Right lobe of liver (tissue), 6 donors: ENCODE data around the gene SPOCK1. TPM values are rescaled to one million over a fixed set of nuclear protein-coding genes. Genes with fewer than 3 reads are reported as not detected.

Source experiments
- ATAC-seq, 4 donors: fragments of 200-7000 bp; cut with Tn5 transposase; one replicate each; pipeline ENCODE4 v1.9.1; 2020; ENCODE audit warnings: mild to moderate bottlenecking in 4 of 4, moderate library complexity in 4 of 4
- DNase-seq, 3 donors: peaks; one replicate each; pipeline ENCODE4 v3.0.0-alpha.2; 2020
- H3K27ac ChIP-seq, 3 donors: fragments of 200-600 bp; one replicate each; pipeline ENCODE4 v1.8.0; 2022
- H3K27me3 ChIP-seq, 2 donors: fragments of 200-600 bp; one replicate each; pipeline ENCODE4 v1.8.0; 2022
- H3K36me3 ChIP-seq, 4 donors: fragments of 200-600 bp; sonication (generic) in 1 of 4; one replicate each; pipeline versions ENCODE4 v1.5.1 to v1.8.0; 2017 to 2022; ENCODE audit warnings: control low read depth in 1 of 4
- H3K4me1 ChIP-seq, 4 donors: fragments of 200-600 bp; sonication (generic) in 1 of 4; one replicate each; pipeline versions ENCODE4 v1.5.1 to v1.8.0; 2017 to 2022; ENCODE audit warnings: control low read depth in 1 of 4
- H3K4me3 ChIP-seq, 3 donors: fragments of 200-600 bp; one replicate each; pipeline ENCODE4 v1.8.0; 2022
- H3K9me3 ChIP-seq, 4 donors: fragments of 200-600 bp; sonication (generic) in 1 of 4; one replicate each; pipeline versions ENCODE4 v1.5.1 to v1.8.0; 2017 to 2022; ENCODE audit warnings: control low read depth in 1 of 4
- POLR2A ChIP-seq: fragments of 450-650 bp; IDR thresholded peaks from one replicate; pipeline ENCODE4 v1.6.1; 2017; ENCODE audit warnings: antibody characterized with exemption, mild to moderate bottlenecking
- WGBS: methylation state at CpG from one replicate; pipeline ENCODE4 v1.1.6; 2018; ENCODE audit warnings: low coverage, low lambda C conversion rate; ENCODE audit not compliant: insufficient coverage; ENCODE audit errors: missing lambda C conversion rate; 5-methylcytosine and 5-hydroxymethylcytosine counted together
- intact Hi-C, 2 donors: fragments of 100-400 bp; cut with DNase I; formaldehyde crosslinking; loops; one replicate each; pipeline versions ENCODE4 v1.11.2 to v1.14.1; 2022
- total RNA-seq, 6 experiments: library from RNA; depleted of rRNA in 2 of 6; stranded (reverse); fragments of >200 nt in 2 of 6; fragmentation: NEBNext Ultra II Directional in 3 of 6; extraction: Animal tissue kit (Norgen Biotek cat#: 25700) in 3 of 6; gene quantifications; one replicate each; pipeline versions ENCODE4 v1.1.0 to v1.2.4, GENCODE V29; 2016 to 2023
- TF ChIP-seq, protein P1 (sequence below), 4 donors: fragments of 200-600 bp in 3 of 4; fragments of 450-650 bp in 1 of 4; IDR thresholded peaks; one replicate each; pipeline versions ENCODE4 v1.5.1 to v1.8.0; 2016 to 2022; ENCODE audit warnings: antibody characterized with exemption in 4 of 4, mild to moderate bottlenecking in 2 of 4
- donor health status: DM: no; HTN: yes; CAD: no.
- donor health status: DM: no; HTN: no; CAD: no.
- donor health status: DM: no; HTN: no; CAD: no.
- donor health status: DM: no; HTN: yes; CAD: no.
- donor health status: DM: no; HTN: yes; CAD: no.

Gene SPOCK1
- total RNA-seq, 6 experiments from 2014 or later: 0.06 to 0.86 (median 0.15) TPM; not detected in 1

DNA sequence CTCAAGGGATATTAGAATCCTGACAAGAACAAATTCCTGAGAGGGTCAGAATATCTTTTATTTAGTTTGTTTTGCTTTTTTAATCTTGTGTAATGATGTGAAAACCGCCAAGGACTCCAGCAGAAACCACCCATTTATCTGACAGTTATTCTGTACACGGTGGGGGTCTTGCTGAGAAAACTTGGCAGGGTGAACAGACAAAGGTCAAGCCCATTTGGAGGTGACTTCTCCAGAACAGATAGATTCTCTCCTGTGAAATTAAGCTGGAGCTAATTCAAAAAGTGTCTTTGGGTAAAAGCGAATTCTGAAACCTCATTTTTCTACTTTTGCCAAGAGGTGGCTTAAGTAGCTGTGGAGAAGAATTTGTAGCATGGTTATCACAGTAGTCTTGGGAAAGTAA lies 484.4 kb downstream of the SPOCK1 start:
- no peak for ATAC-seq
- intact Hi-C loops: no loop called here
- no peaks in the 10 kb centered on the region for H3K36me3 ChIP-seq

GRCh38 chr5:137010226-137010625 lies 488.9 kb downstream of the SPOCK1 start:
- no peaks in the 10 kb centered on the region for H3K27me3 ChIP-seq
- H3K27ac ChIP-seq: no peak overlapping the region
- no peak overlapping the region for H3K4me3 ChIP-seq
- WGBS: 19% methylated on average over 3 of the region's 3 CpGs
- ATAC-seq: no peak
- H3K9me3 ChIP-seq: no peaks in the 10 kb centered on the region
- intact Hi-C loops: no loop called here
- no peaks in the 10 kb centered on the region for H3K36me3 ChIP-seq
- TF ChIP-seq, protein P1, sequence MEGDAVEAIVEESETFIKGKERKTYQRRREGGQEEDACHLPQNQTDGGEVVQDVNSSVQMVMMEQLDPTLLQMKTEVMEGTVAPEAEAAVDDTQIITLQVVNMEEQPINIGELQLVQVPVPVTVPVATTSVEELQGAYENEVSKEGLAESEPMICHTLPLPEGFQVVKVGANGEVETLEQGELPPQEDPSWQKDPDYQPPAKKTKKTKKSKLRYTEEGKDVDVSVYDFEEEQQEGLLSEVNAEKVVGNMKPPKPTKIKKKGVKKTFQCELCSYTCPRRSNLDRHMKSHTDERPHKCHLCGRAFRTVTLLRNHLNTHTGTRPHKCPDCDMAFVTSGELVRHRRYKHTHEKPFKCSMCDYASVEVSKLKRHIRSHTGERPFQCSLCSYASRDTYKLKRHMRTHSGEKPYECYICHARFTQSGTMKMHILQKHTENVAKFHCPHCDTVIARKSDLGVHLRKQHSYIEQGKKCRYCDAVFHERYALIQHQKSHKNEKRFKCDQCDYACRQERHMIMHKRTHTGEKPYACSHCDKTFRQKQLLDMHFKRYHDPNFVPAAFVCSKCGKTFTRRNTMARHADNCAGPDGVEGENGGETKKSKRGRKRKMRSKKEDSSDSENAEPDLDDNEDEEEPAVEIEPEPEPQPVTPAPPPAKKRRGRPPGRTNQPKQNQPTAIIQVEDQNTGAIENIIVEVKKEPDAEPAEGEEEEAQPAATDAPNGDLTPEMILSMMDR (IDR thresholded peaks at IDR 0.05): no peak
- TF ChIP-seq POLR2A: no peak
- no peaks in the 10 kb centered on the region for H3K4me1 ChIP-seq
- DNase-seq: no peak

More for the DNA sequence above, 484.4 kb downstream of the SPOCK1 start:
- Histone ChIP-seq H3K27ac (no peak overlapping the region), H3K4me3 (no peak overlapping the region), H3K27me3 (no peaks in the 10 kb centered on the region), H3K4me1 (no peaks in the 10 kb centered on the region), H3K9me3 (no peaks in the 10 kb centered on the region)
- TF ChIP-seq, protein P1 (IDR thresholded peaks at IDR 0.05): no peak
- TF ChIP-seq POLR2A: no peak
- WGBS: 64% methylated on average over 3 of the region's 3 CpGs
- no peak for DNase-seq

DNA sequence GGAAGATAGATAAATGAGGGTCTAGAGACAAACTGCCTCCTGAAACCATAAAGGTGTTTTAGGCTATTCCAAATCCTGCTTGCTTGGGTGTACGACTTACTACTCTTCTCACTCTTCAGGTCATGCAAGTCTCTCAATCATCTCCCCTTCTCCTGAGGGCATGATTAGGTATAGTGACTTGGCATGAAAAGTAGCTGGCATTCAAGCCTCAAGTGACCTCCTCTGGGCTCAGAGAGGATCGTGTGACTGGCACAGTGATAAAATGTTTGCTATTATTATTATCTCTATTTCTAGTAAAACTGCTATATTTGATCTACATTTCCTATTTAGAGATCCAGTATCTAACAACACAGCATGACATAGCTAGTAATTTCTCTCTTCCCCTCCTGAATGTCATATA lies 494.8 kb downstream of the SPOCK1 start:
- ATAC-seq (no peak), DNase-seq (no peak)
- TF ChIP-seq, protein P1 (IDR thresholded peaks at IDR 0.05): no peak
- TF ChIP-seq POLR2A: no peak
- intact Hi-C loops: no loop called here
- H3K4me3 ChIP-seq: no peak overlapping the region
- no peaks in the 10 kb centered on the region for H3K9me3 ChIP-seq
- no peaks in the 10 kb centered on the region for H3K36me3 ChIP-seq
- no peaks in the 10 kb centered on the region for H3K27me3 ChIP-seq
- H3K4me1 ChIP-seq: no peaks in the 10 kb centered on the region
- WGBS: 30% methylated on average over 2 of the region's 2 CpGs
- no peak overlapping the region for H3K27ac ChIP-seq

- intact Hi-C loops: no loop called here
- Histone ChIP-seq H3K27me3 (no peaks in the 10 kb centered on the region), H3K36me3 (no peaks in the 10 kb centered on the region), H3K9me3 (no peaks in the 10 kb centered on the region), H3K27ac (no peak overlapping the region), H3K4me1 (no peaks in the 10 kb centered on the region), H3K4me3 (no peak overlapping the region)
- ATAC-seq (no peak), DNase-seq (no peak)
- TF ChIP-seq POLR2A: no peak
- TF ChIP-seq, protein P1 (IDR thresholded peaks at IDR 0.05): no peak
- 71% methylated on average over 7 of the region's 7 CpGs for WGBS
Observed at GRCh38 chr5:137001026-137001569, 498.0 kb downstream of the SPOCK1 start.

DNA sequence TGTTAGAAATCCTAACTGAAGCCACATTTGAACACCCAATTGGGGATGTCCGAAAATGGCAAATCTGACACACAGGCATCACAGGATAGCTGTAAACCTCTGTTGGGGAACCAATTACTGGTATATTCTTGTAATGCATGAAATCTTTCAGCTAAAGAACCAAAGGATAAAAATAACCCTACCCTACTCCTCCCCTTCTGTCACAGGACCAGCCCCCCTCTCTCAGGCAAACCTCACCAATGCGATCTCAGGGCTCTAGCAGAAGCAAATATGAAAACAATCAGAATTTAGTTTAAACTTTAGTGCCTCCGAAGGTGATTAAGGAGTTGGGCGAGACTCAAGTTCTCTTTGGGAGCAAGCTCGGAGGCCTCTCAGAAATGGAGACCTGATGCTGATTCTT lies 499.3 kb downstream of the SPOCK1 start:
- H3K4me3 ChIP-seq: no peak overlapping the region
- no peaks in the 10 kb centered on the region for H3K9me3 ChIP-seq
- DNase-seq (no peak), ATAC-seq (no peak)
- intact Hi-C loops: no loop called here
- 51% methylated on average over 5 of the region's 5 CpGs for WGBS
- no peaks in the 10 kb centered on the region for H3K4me1 ChIP-seq
- no peaks in the 10 kb centered on the region for H3K36me3 ChIP-seq
- H3K27me3 ChIP-seq: no peaks in the 10 kb centered on the region
- H3K27ac ChIP-seq: no peak overlapping the region
- TF ChIP-seq, protein P1 (IDR thresholded peaks at IDR 0.05): no peak
- TF ChIP-seq POLR2A: no peak
